Adrenal gland (tissue), 12 donors: Measurements from ENCODE around the gene AFF1. TPM values are rescaled to one million over a fixed set of nuclear protein-coding genes. Genes with fewer than 3 reads are reported as not detected.

Experiments used
- DNase-seq, 7 donors: peaks; one replicate each; pipeline ENCODE4 v3.0.0-alpha.2; 2019 to 2020
- H3K27ac ChIP-seq, 5 donors: fragments of 200-600 bp; sonication (generic) in 4 of 5; 1 replicate in 3 of 5; 2 replicates in 2 of 5; pipeline versions ENCODE4 v1.5.1 to v1.8.0; 2016 to 2020; ENCODE audit warnings: mild to moderate bottlenecking in 1 of 5
- H3K27me3 ChIP-seq: fragments of 200-600 bp; 2 replicates; pipeline ENCODE4 v1.8.0; 2021
- H3K36me3 ChIP-seq, 2 donors: fragments of 200-600 bp; replicated peaks in 1 of 2; 1 replicate in 1 of 2; 2 replicates in 1 of 2; pipeline versions ENCODE4 v1.5.1 to v1.8.0; 2018 to 2022
- H3K4me1 ChIP-seq, 2 donors: fragments of 200-600 bp; replicated peaks in 1 of 2; 1 replicate in 1 of 2; 2 replicates in 1 of 2; pipeline versions ENCODE4 v1.5.1 to v1.8.0; 2018 to 2021
- H3K4me3 ChIP-seq, 4 donors: fragments of 200-600 bp; sonication (generic) in 3 of 4; one replicate each; pipeline ENCODE4 v1.5.1; 2016 to 2018
- H3K9me3 ChIP-seq, 3 donors: fragments of 200-600 bp; sonication (generic) in 1 of 3; replicated peaks in 1 of 3; 1 replicate in 2 of 3; 2 replicates in 1 of 3; pipeline versions ENCODE4 v1.5.1 to v1.8.0; 2016 to 2021
- CTCF ChIP-seq, 6 experiments: fragments of 450-650 bp in 4 of 6; fragments of 200-600 bp in 2 of 6; sonication (generic) in 1 of 6; IDR thresholded peaks; 1 replicate in 5 of 6; 2 replicates in 1 of 6; pipeline versions ENCODE4 v1.5.1 to v1.8.0; 2016 to 2021; ENCODE audit warnings: antibody characterized with exemption in 6 of 6, mild to moderate bottlenecking in 2 of 6, moderate library complexity in 1 of 6
- POLR2A ChIP-seq, 2 donors: fragments of 450-650 bp; IDR thresholded peaks; one replicate each; pipeline ENCODE4 v1.6.1; 2017; ENCODE audit warnings: antibody characterized with exemption in 2 of 2, mild to moderate bottlenecking in 2 of 2, moderate library complexity in 1 of 2
- WGBS, 4 donors: extraction: QIAGEN DNeasy Blood & Tissue Kit in 2 of 4; methylation state at CpG; one replicate each; pipeline versions ENCODE4 v1.1.5 to v1.1.7; 2013 to 2017; 5-methylcytosine and 5-hydroxymethylcytosine counted together
- intact Hi-C, 2 donors: fragments of 100-400 bp; cut with DNase I; formaldehyde crosslinking; loops; one replicate each; pipeline versions ENCODE4 v1.14.1 to v1.15.0; 2022 to 2023
- polyA plus RNA-seq, 3 donors: library from polyadenylated mRNA; stranded (reverse); fragments of 200-250 nt in 2 of 3; fragments of 350-450 nt in 1 of 3; fragmentation: Illumina TruSeq in 1 of 3; extraction: RNeasy Lipid Tissue Mini Kit (QIAGEN cat#74804) in 1 of 3; gene quantifications; one replicate each; pipeline ENCODE4 v1.2.3, GENCODE V29; 2013 to 2014
- total RNA-seq, 9 donors: library from RNA; depleted of rRNA in 4 of 9; stranded (reverse); fragments of >200 nt in 4 of 9; fragments of 120-200 nt in 1 of 9; fragmentation: NEBNext Ultra II Directional in 1 of 9; extraction: Animal tissue kit (Norgen Biotek cat#: 25700) in 1 of 9; gene quantifications; one replicate each; pipeline versions ENCODE4 v1.1.0 to v1.2.4, GENCODE V29; 2013 to 2023
- donor health status: healthy with polysubstance abuse.
- donor health status: Bipolar disorder and iron deficiency.
- donor health status: DM: yes; HTN: yes; CAD: no.
- donor health status: DM: no; HTN: no; CAD: no.
- donor health status: DM: no; HTN: no; CAD: no.
- donor health status: DM: yes; HTN: yes; CAD: no.

The AFF1 gene
- total and polyA plus RNA-seq, 12 donors, result 9.9 to 109 (median 52.3) TPM

GRCh38 chr4:86934147-86934770 is 552 bp upstream of the AFF1 start:
- H3K27ac ChIP-seq, result peak overlapping the region; percentile 73 to 100 (median 98)
- peak in 2 of 7 donors; percentile 8 to 29 for DNase-seq
- peaks cover 21 to 39% of the 10 kb centered on the region in 2 donors for H3K4me1 ChIP-seq
- no peak for TF ChIP-seq POLR2A (IDR thresholded peaks at IDR 0.05)
- TF ChIP-seq CTCF (IDR thresholded peaks at IDR 0.05), result no peak
- WGBS, 4 donors, result 7 to 11% (median 9%) methylated on average over 12 to 15 of the region's 15 CpGs
- no peaks in the 10 kb centered on the region for H3K9me3 ChIP-seq
- H3K27me3 ChIP-seq, result no peaks in the 10 kb centered on the region
- H3K4me3 ChIP-seq, result peak overlapping the region in 3 of 4 donors; percentile 2 to 98 (median 50)
- intact Hi-C loops, result loop anchor here (5.0 to 10.0 kb wide), 2 partner anchors 71 to 158 kb away; no protein-coding TSS in a partner anchor
- no peaks in the 10 kb centered on the region for H3K36me3 ChIP-seq

GRCh38 chr4:86935566-86935852 is 698 bp downstream of the AFF1 start:
- H3K4me3 ChIP-seq, result peak overlapping the region; percentile 35 to 98 (median 93)
- no peaks in the 10 kb centered on the region for H3K27me3 ChIP-seq
- H3K9me3 ChIP-seq, result no peaks in the 10 kb centered on the region
- peaks cover 33 to 50% of the 10 kb centered on the region in 2 donors for H3K4me1 ChIP-seq
- H3K27ac ChIP-seq, result peak overlapping the region; percentile 91 to 100 (median 98)
- no peaks in the 10 kb centered on the region for H3K36me3 ChIP-seq
- intact Hi-C loops, result loop anchor here (5.0 to 10.0 kb wide), 2 partner anchors 69 to 72 kb away; no protein-coding TSS in a partner anchor
- TF ChIP-seq CTCF (IDR thresholded peaks at IDR 0.05) (no peak), POLR2A (IDR thresholded peaks at IDR 0.05) (no peak)
- DNase-seq, result peak in 1 of 7 donors; percentile 61
- 2 to 3% (median 2%) methylated on average over 7 to 16 of the region's 16 CpGs for WGBS, 4 donors

- H3K4me3 ChIP-seq, result peak overlapping the region in 3 of 4 donors; percentile 90 to 98 (median 96)
- no peaks in the 10 kb centered on the region for H3K9me3 ChIP-seq
- peak; percentile 53 to 81 (median 73) for DNase-seq
- peak overlapping the region; percentile 91 to 100 (median 98) for H3K27ac ChIP-seq
- WGBS, 4 donors, result 5 to 8% (median 6%) methylated on average over 32 to 36 of the region's 36 CpGs
- TF ChIP-seq CTCF (IDR thresholded peaks at IDR 0.05), result peak in 1 of 6 experiments; percentile 8
- TF ChIP-seq POLR2A (IDR thresholded peaks at IDR 0.05), result peak in 1 of 2 donors; percentile 68
- no peaks in the 10 kb centered on the region for H3K27me3 ChIP-seq
- intact Hi-C loops, result loop anchor here (5.0 to 10.0 kb wide), 2 partner anchors 69 to 71 kb away; no protein-coding TSS in a partner anchor
- H3K4me1 ChIP-seq, result peaks cover 33 to 50% of the 10 kb centered on the region in 2 donors
- H3K36me3 ChIP-seq, result no peaks in the 10 kb centered on the region
Observed at GRCh38 chr4:86935853-86936733, 1.3 kb downstream of the AFF1 start.
